HG02840 (cell line): Measurements from ENCODE around the gene PTGS1.
"Not testable (repeated sequence)": the region's sequence is repeated elsewhere in the genome, so short reads cannot be mapped to it uniquely, and the experiment has no call there.

Experiments used
- ATAC-seq: cut with Tn5 transposase; IDR thresholded peaks from one replicate; pipeline ENCODE4 v1.9.1; 2021; ENCODE audit warnings: mild to moderate bottlenecking, moderate library complexity, moderate number of reproducible peaks; ENCODE audit not compliant: unreplicated experiment, low FRiP score

Gene PTGS1

GRCh38 chr9:122393284-122393983 is 22.6 kb downstream of the PTGS1 start:
- no peak for ATAC-seq

GRCh38 chr9:122394265-122395125 is 23.7 kb downstream of the PTGS1 start:
- ATAC-seq: no peak

GRCh38 chr9:122396614-122397148 is 25.9 kb downstream of the PTGS1 start:
- no peak for ATAC-seq

- ATAC-seq: no peak
Measured at GRCh38 chr9:122397749-122398148, 26.9 kb downstream of the PTGS1 start.

GRCh38 chr9:122398371-122398924 is 27.6 kb downstream of the PTGS1 start:
- no peak for ATAC-seq

- ATAC-seq: no peak
Measured at GRCh38 chr9:122401896-122402295, 31.1 kb downstream of the PTGS1 start.

- ATAC-seq: no peak
Measured at GRCh38 chr9:122402403-122402871, 31.6 kb downstream of the PTGS1 start.

- ATAC-seq: no peak
Measured at GRCh38 chr9:122402874-122403273, 32.0 kb downstream of the PTGS1 start.

GRCh38 chr9:122403381-122404000 is 32.7 kb downstream of the PTGS1 start:
- ATAC-seq: no peak

GRCh38 chr9:122405304-122406069 is 34.7 kb downstream of the PTGS1 start:
- not testable (repeated sequence) for ATAC-seq

- ATAC-seq: no peak
Measured at GRCh38 chr9:122406070-122406890, 35.5 kb downstream of the PTGS1 start.

GRCh38 chr9:122414108-122414507 is 43.3 kb downstream of the PTGS1 start:
- ATAC-seq: not testable (repeated sequence)

- no peak for ATAC-seq
Measured at GRCh38 chr9:122418016-122418415, 47.2 kb downstream of the PTGS1 start.

- no peak for ATAC-seq
Measured at GRCh38 chr9:122420315-122420714, 49.5 kb downstream of the PTGS1 start.

GRCh38 chr9:122425087-122425486 is 54.3 kb downstream of the PTGS1 start:
- ATAC-seq: no peak

GRCh38 chr9:122426723-122427122 is 55.9 kb downstream of the PTGS1 start:
- no peak for ATAC-seq

- no peak for ATAC-seq
Measured at GRCh38 chr9:122442568-122442967, 71.7 kb downstream of the PTGS1 start.

- no peak for ATAC-seq
Measured at GRCh38 chr9:122444041-122444733, 73.4 kb downstream of the PTGS1 start.
